Measurements from ENCODE around the gene EIPR1. TPM values are rescaled to one million over a fixed set of nuclear protein-coding genes. Genes with fewer than 3 reads are reported as not detected.

EIPR1 gene
- total RNA-seq, 1 experiment from 2014 or later = 22.8 TPM

- peaks cover 46% of the 10 kb centered on the region for H3K36me3 Mint-ChIP-seq
- H3K4me3 Mint-ChIP-seq = no peak overlapping the region
- no peak overlapping the region for H3K27ac Mint-ChIP-seq
- no peaks in the 10 kb centered on the region for H3K27me3 Mint-ChIP-seq (ENCODE audit: low read depth)
- TF ChIP-seq ZNF416 (CRISPR knock-in tag; IDR thresholded peaks at IDR 0.05) (no peak), GRHL2 (CRISPR knock-in tag; IDR thresholded peaks at IDR 0.05; ENCODE audit: insufficient replicate concordance, severe bottlenecking) (no peak), ZSCAN18 (CRISPR knock-in tag; IDR thresholded peaks at IDR 0.05) (no peak), ZNF512 (CRISPR knock-in tag; IDR thresholded peaks at IDR 0.05; ENCODE audit: borderline replicate concordance) (no peak), ATF2 (CRISPR knock-in tag; IDR thresholded peaks at IDR 0.05; ENCODE audit: borderline replicate concordance, low read depth) (no peak), USF2 (CRISPR knock-in tag; IDR thresholded peaks at IDR 0.05) (no peak), SMAD4 (CRISPR knock-in tag; IDR thresholded peaks at IDR 0.05) (no peak), KAT7 (CRISPR knock-in tag; IDR thresholded peaks at IDR 0.05; ENCODE audit: borderline replicate concordance) (no peak), RORB (CRISPR knock-in tag; IDR thresholded peaks at IDR 0.05) (no peak), ATF3 (CRISPR knock-in tag; conservative IDR thresholded peaks at IDR 0.05) (no peak), ZBTB21 (CRISPR knock-in tag; IDR thresholded peaks at IDR 0.05; ENCODE audit: borderline replicate concordance) (no peak), ZNF317 (CRISPR knock-in tag; IDR thresholded peaks at IDR 0.05; ENCODE audit: borderline replicate concordance, low read depth) (no peak), PREB (CRISPR knock-in tag; IDR thresholded peaks at IDR 0.05; ENCODE audit: borderline replicate concordance) (no peak), FOXJ3 (CRISPR knock-in tag; IDR thresholded peaks at IDR 0.05; ENCODE audit: borderline replicate concordance) (no peak), MYBL2 (CRISPR knock-in tag; IDR thresholded peaks at IDR 0.05) (no peak), TEAD1 (CRISPR knock-in tag; IDR thresholded peaks at IDR 0.05) (no peak), HMGA2 (CRISPR knock-in tag; IDR thresholded peaks at IDR 0.05) (no peak), EMX1 (CRISPR knock-in tag; IDR thresholded peaks at IDR 0.05) (no peak)
- DNase-seq (ENCODE audit: low spot score) = no peak
- CTCF ChIA-PET = no interaction called here
- peaks cover 16% of the 10 kb centered on the region for H3K9me3 Mint-ChIP-seq
- POLR2A ChIA-PET = no interaction called here
- H3K4me1 Mint-ChIP-seq = no peaks in the 10 kb centered on the region
- no peak for ATAC-seq
These were observed 45.5 kb downstream of the EIPR1 start for GRCh38 chr2:3332133-3332532.

- ChIA-PET CTCF (no interaction called here), POLR2A (no interaction called here)
- ATAC-seq = no peak
- peaks cover 32% of the 10 kb centered on the region for H3K36me3 Mint-ChIP-seq
- H3K4me1 Mint-ChIP-seq = peaks cover 8% of the 10 kb centered on the region
- peak overlapping the region; percentile 27; the same call in 1 of the 2 replicates for H3K27ac Mint-ChIP-seq
- H3K27me3 Mint-ChIP-seq (ENCODE audit: low read depth) = no peaks in the 10 kb centered on the region
- no peak overlapping the region for H3K4me3 Mint-ChIP-seq
- DNase-seq (ENCODE audit: low spot score) = no peak
- peaks cover 11% of the 10 kb centered on the region for H3K9me3 Mint-ChIP-seq
- TF ChIP-seq PRDM15 (CRISPR knock-in tag; IDR thresholded peaks at IDR 0.05) = no peak
- TF ChIP-seq E2F4 (CRISPR knock-in tag; IDR thresholded peaks at IDR 0.05; ENCODE audit: borderline replicate concordance, low read depth) = no peak
- TF ChIP-seq RORB (CRISPR knock-in tag; IDR thresholded peaks at IDR 0.05) = no peak
- TF ChIP-seq ZSCAN18 (CRISPR knock-in tag; IDR thresholded peaks at IDR 0.05) = no peak
- TF ChIP-seq TEAD1 (CRISPR knock-in tag; IDR thresholded peaks at IDR 0.05) = no peak
- no peak for TF ChIP-seq ZNF219 (CRISPR knock-in tag; IDR thresholded peaks at IDR 0.05; ENCODE audit: borderline replicate concordance)
- TF ChIP-seq MYBL2 (CRISPR knock-in tag; IDR thresholded peaks at IDR 0.05) = no peak
- TF ChIP-seq CREM (CRISPR knock-in tag; IDR thresholded peaks at IDR 0.05) = no peak
These were observed 48.1 kb downstream of the EIPR1 start for GRCh38 chr2:3329491-3329890.
